GM12872 (cell line): Measurements from ENCODE around the gene GPR156.

Experiments used
- CTCF ChIP-seq: IDR thresholded peaks from 3 replicates; pipeline ENCODE4 v1.5.1; 2011; ENCODE audit warnings: low read depth, mild to moderate bottlenecking, low read length, moderate library complexity; ENCODE audit not compliant: insufficient read depth

The GPR156 gene

GRCh38 chr3:120227710-120228347 is 57.2 kb downstream of the GPR156 start:
- no peak for TF ChIP-seq CTCF

GRCh38 chr3:120224237-120224636 is 60.8 kb downstream of the GPR156 start:
- TF ChIP-seq CTCF, result no peak

- no peak for TF ChIP-seq CTCF
These were observed 66.0 kb downstream of the GPR156 start for GRCh38 chr3:120218981-120219380.

- TF ChIP-seq CTCF, result no peak
These were observed 70.8 kb downstream of the GPR156 start for GRCh38 chr3:120214176-120214575.

GRCh38 chr3:120212505-120212904 is 72.5 kb downstream of the GPR156 start:
- no peak for TF ChIP-seq CTCF

GRCh38 chr3:120209425-120209824 is 75.6 kb downstream of the GPR156 start:
- TF ChIP-seq CTCF, result no peak

- no peak for TF ChIP-seq CTCF
These were observed 80.7 kb downstream of the GPR156 start for GRCh38 chr3:120204338-120204737.
